ENCODE data around the gene HILPDA. TPM values are rescaled to one million over a fixed set of nuclear protein-coding genes. Genes with fewer than 3 reads are reported as not detected.

The HILPDA gene
- total RNA-seq, 6 experiments from 2014 or later: 1.8 to 60.6 (median 3.6) TPM

DNA sequence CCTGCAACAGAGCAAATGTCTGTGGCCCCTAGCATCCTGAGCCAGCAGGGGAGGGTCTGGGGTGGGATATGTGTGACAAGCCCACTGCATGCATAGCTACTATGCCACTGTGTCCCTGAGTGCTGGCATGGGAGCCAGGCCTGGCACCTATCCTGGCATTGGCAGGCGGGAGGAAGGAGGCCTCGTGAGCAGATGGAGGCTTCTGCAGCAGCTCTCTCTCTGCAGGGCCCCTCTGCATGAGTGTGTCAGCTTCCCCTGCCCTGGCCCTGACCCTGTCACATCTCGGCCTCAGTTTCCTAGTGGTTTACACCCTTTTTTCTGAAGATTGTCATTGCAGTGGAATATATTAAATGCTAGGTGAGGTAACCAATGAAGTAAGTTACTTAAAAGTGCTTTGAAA is 32.8 kb upstream of the HILPDA start:
- H3K36me3 ChIP-seq: no peaks in the 10 kb centered on the region
- intact Hi-C loops (cut with DNase I): no loop called here
- no peaks in the 10 kb centered on the region for H3K27me3 ChIP-seq
- ATAC-seq (peak in 1 of 4 donors; percentile 34), DNase-seq (no peak)
- H3K4me3 ChIP-seq: no peak overlapping the region
- no peaks in the 10 kb centered on the region for H3K9me3 ChIP-seq
- H3K4me1 ChIP-seq: peaks cover 0 to 9% (median 2%) of the 10 kb centered on the region in 4 donors
- H3K27ac ChIP-seq: no peak overlapping the region
- TF ChIP-seq, protein P1, sequence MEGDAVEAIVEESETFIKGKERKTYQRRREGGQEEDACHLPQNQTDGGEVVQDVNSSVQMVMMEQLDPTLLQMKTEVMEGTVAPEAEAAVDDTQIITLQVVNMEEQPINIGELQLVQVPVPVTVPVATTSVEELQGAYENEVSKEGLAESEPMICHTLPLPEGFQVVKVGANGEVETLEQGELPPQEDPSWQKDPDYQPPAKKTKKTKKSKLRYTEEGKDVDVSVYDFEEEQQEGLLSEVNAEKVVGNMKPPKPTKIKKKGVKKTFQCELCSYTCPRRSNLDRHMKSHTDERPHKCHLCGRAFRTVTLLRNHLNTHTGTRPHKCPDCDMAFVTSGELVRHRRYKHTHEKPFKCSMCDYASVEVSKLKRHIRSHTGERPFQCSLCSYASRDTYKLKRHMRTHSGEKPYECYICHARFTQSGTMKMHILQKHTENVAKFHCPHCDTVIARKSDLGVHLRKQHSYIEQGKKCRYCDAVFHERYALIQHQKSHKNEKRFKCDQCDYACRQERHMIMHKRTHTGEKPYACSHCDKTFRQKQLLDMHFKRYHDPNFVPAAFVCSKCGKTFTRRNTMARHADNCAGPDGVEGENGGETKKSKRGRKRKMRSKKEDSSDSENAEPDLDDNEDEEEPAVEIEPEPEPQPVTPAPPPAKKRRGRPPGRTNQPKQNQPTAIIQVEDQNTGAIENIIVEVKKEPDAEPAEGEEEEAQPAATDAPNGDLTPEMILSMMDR (IDR thresholded peaks at IDR 0.05): no peak
- no peak for TF ChIP-seq POLR2A (IDR thresholded peaks at IDR 0.05)
- 46% methylated on average over 2 of the region's 3 CpGs for WGBS (ENCODE audit: insufficient coverage, low coverage, low lambda C conversion rate, missing lambda C conversion rate)

- Histone ChIP-seq H3K4me1 (peaks cover 0 to 9% (median 2%) of the 10 kb centered on the region in 4 donors), H3K36me3 (no peaks in the 10 kb centered on the region), H3K4me3 (no peak overlapping the region), H3K9me3 (no peaks in the 10 kb centered on the region), H3K27ac (no peak overlapping the region), H3K27me3 (no peaks in the 10 kb centered on the region)
- no peak for ATAC-seq
- DNase-seq: no peak
- TF ChIP-seq, protein P1 (IDR thresholded peaks at IDR 0.05): no peak
- TF ChIP-seq POLR2A (IDR thresholded peaks at IDR 0.05): no peak
- 58% methylated on average over 1 of the region's 1 CpG for WGBS (ENCODE audit: insufficient coverage, low coverage, low lambda C conversion rate, missing lambda C conversion rate)
- intact Hi-C loops (cut with DNase I): loop anchor here in 1 of 2 donors (5.0 kb wide), 1 partner anchor 38 kb away; no protein-coding TSS in a partner anchor
These were observed 30.9 kb upstream of the HILPDA start for GRCh38 chr7:128424686-128425275.

DNA sequence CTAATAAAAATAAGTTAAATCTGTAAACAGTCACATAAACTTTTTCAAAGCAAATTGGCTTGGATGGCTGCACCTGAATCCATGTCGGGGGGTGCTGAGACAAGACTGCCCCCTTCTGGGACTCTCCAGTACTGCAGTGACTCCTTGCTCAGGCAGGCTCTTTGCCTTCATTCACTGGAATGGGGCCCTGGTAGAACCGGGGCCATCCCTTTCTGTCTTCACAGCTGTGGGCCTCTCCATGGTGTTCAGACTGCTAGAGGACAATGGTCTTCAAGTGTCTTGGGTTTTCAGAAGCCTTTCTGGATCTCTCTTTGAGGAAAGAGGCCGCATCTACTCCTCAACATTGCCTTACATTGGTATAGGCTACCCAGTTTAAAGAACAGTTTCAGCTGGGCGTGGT is 29.8 kb upstream of the HILPDA start:
- ATAC-seq: peak; percentile 69 to 75 (median 74)
- 0% methylated on average over 2 of the region's 4 CpGs for WGBS (ENCODE audit: insufficient coverage, low coverage, low lambda C conversion rate, missing lambda C conversion rate)
- no peaks in the 10 kb centered on the region for H3K36me3 ChIP-seq
- intact Hi-C loops (cut with DNase I): loop anchor here in 1 of 2 donors (5.0 kb wide), 1 partner anchor 36 kb away; no protein-coding TSS in a partner anchor
- H3K4me3 ChIP-seq: no peak overlapping the region
- H3K27ac ChIP-seq: no peak overlapping the region
- peak in 2 of 3 donors; percentile 53 to 70 for DNase-seq
- H3K27me3 ChIP-seq: no peaks in the 10 kb centered on the region
- no peaks in the 10 kb centered on the region for H3K9me3 ChIP-seq
- peaks cover 0 to 9% (median 2%) of the 10 kb centered on the region in 4 donors for H3K4me1 ChIP-seq
- TF ChIP-seq, protein P1 (IDR thresholded peaks at IDR 0.05): peak; percentile 75 to 92 (median 90)
- no peak for TF ChIP-seq POLR2A (IDR thresholded peaks at IDR 0.05)

DNA sequence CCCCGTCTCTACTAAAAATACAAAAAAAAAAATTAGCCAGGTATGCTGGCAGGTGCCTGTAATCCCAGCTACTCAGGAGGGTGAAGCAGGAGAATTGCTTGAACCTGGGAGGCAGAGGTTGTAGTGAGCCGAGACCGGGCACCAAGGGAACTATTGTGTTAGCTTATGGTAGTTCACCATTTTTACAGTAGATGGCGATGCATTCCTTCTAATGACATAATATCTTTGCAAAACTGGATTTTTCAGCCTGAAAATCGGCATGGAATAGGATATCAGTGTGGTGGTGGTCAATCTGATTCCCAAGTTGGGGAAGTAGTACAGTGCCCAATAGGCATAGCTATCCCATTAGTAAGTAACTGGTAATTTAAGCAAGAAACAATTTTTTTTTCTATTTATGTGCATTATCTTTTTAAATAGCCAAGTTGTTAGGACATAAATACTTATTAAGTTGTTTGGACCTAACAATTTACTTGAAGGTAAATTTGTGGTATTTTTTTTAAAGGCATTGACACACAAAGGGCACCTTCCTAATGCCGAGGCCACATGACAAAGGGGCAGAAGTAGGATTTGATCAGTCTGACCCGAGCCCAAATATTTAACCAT is 28.3 kb upstream of the HILPDA start:
- TF ChIP-seq, protein P1 (IDR thresholded peaks at IDR 0.05): peak; percentile 69 to 95 (median 78)
- no peak for TF ChIP-seq POLR2A (IDR thresholded peaks at IDR 0.05)
- Histone ChIP-seq H3K4me1 (peaks cover 0 to 9% (median 2%) of the 10 kb centered on the region in 4 donors), H3K36me3 (no peaks in the 10 kb centered on the region), H3K4me3 (no peak overlapping the region), H3K27me3 (no peaks in the 10 kb centered on the region), H3K27ac (no peak overlapping the region), H3K9me3 (no peaks in the 10 kb centered on the region)
- WGBS (ENCODE audit: insufficient coverage, low coverage, low lambda C conversion rate, missing lambda C conversion rate): 6% methylated on average over 7 of the region's 7 CpGs
- intact Hi-C loops (cut with DNase I): loop anchor here in 1 of 2 donors (5.0 kb wide), 1 partner anchor 35 kb away; no protein-coding TSS in a partner anchor
- DNase-seq (no peak), ATAC-seq (peak; percentile 74 to 81 (median 78))
